Measurements from ENCODE around the gene VDAC1.

DNA sequence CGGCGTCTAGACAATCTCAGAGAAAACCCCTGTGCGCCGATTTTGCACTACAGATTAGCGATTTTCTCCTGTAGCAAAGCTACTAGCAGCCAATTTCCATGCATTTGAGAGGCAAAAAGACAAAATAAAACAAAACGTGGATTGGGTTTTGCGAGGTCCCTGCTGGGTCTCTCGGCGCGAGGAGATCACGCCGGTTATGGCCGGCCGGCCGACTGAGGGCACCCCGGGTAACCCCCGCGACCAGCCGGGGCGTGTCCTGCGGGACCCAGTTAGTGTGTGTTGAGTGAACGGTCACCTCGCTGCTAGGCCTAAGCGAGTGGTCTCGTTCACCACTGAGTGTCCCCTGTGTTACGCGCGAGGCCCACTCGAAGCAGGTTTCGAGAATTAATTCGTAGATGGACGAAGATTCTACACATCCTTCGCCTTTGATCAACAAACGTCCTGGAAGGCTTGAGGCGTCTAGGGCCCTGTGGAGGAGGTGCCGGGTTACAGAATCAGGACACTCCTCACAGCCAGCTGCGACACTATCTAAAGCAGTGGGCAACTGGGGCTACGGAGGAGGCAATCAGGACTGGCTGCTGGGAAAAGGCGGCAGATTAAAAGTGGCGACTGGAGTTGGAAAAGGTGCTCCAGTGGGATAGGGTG, 764 bp upstream of the VDAC1 start:
- TF ChIP-seq CTCF (IDR thresholded peaks at IDR 0.05; ENCODE audit: borderline replicate concordance, extremely low read depth, low read length, poor library complexity, severe bottlenecking) (no peak), EZH2 (IDR thresholded peaks at IDR 0.05; ENCODE audit: borderline replicate concordance, low read depth, low read length, severe bottlenecking) (no peak)
